PC-3 (cell line): ENCODE measurements around the gene SLC25A21. TPM values are rescaled to one million over a fixed set of nuclear protein-coding genes. Genes with fewer than 3 reads are reported as not detected.
"Not testable (repeated sequence)": the region's sequence is repeated elsewhere in the genome, so short reads cannot be mapped to it uniquely, and the experiment has no call there.

Source experiments
- ATAC-seq: fragments of 200-7000 bp; cut with Tn5 transposase; 2 replicates; pipeline ENCODE4 v1.9.1; 2020; ENCODE audit warnings: mild to moderate bottlenecking, moderate library complexity
- BruUV-seq: library from RNA; stranded (reverse); fragments of 400-500 nt; replicated peaks from 2 replicates; lab custom pipeline; 2021; lab: Mats Ljungman, UMichigan
- CTCF ChIA-PET: fragments of 300-600 bp; sonication (Branson Sonifier 250); formaldehyde crosslinking; loops from one replicate; lab custom pipeline; 2022; ENCODE audit warnings: antibody characterized with exemption; lab: Charles Lee
- POLR2A ChIA-PET: fragments of 300-600 bp; sonication (Branson Sonifier 250); formaldehyde crosslinking; loops from one replicate; lab custom pipeline; 2022; ENCODE audit warnings: antibody characterized with exemption; ENCODE audit not compliant: unreplicated experiment; lab: Charles Lee
- DNase-seq: peaks from one replicate; pipeline ENCODE4 v3.0.0-alpha.2; 2015
- H2AFZ ChIP-seq: fragments of 300-600 bp; sonication (generic); 2 replicates; pipeline ENCODE4 v1.6.0; 2016; ENCODE audit warnings: antibody characterized with exemption, low read length
- H3F3A ChIP-seq: fragments of 300-600 bp; sonication (generic); one replicate; pipeline ENCODE4 v1.6.0; 2017; ENCODE audit warnings: antibody characterized with exemption, low read length, control low read depth, mild to moderate bottlenecking; ENCODE audit not compliant: unreplicated experiment
- H3K27ac ChIP-seq: fragments of 300-600 bp; sonication (generic); 2 replicates; pipeline ENCODE4 v1.5.1; 2016; ENCODE audit warnings: mild to moderate bottlenecking, low read length
- H3K27me3 ChIP-seq: fragments of 300-600 bp; sonication (generic); 2 replicates; pipeline ENCODE4 v1.6.1; 2016; ENCODE audit warnings: low read length, mixed read lengths
- H3K36me3 ChIP-seq: fragments of 300-600 bp; sonication (generic); 2 replicates; pipeline ENCODE4 v1.6.1; 2016; ENCODE audit warnings: low read depth, mixed run types, low read length, mixed read lengths
- H3K4me1 ChIP-seq: fragments of 300-600 bp; sonication (generic); 2 replicates; pipeline ENCODE4 v1.5.1; 2016; ENCODE audit warnings: low read length; ENCODE audit not compliant: insufficient read depth
- H3K4me2 ChIP-seq: fragments of 300-600 bp; sonication (generic); 2 replicates; pipeline ENCODE4 v1.6.0; 2016; ENCODE audit warnings: low read length
- H3K4me3 ChIP-seq: fragments of 300-600 bp; sonication (generic); 2 replicates; pipeline ENCODE4 v1.5.1; 2016; ENCODE audit warnings: mild to moderate bottlenecking, low read length, mixed read lengths
- H3K79me2 ChIP-seq: fragments of 300-600 bp; sonication (generic); 2 replicates; pipeline ENCODE4 v1.6.1; 2017; ENCODE audit warnings: low read length, mixed read lengths
- H3K9ac ChIP-seq: fragments of 300-600 bp; sonication (generic); 2 replicates; pipeline ENCODE4 v1.6.0; 2016; ENCODE audit warnings: mild to moderate bottlenecking, low read length
- H3K9me2 ChIP-seq: fragments of 300-600 bp; sonication (generic); replicated peaks from 2 replicates; pipeline ENCODE4 v1.6.1; 2016; ENCODE audit warnings: mixed run types, low read length, mixed read lengths
- H3K9me3 ChIP-seq: fragments of 300-600 bp; sonication (generic); 2 replicates; pipeline ENCODE4 v1.6.1; 2016; ENCODE audit warnings: low read length, mixed read lengths
- H4K20me1 ChIP-seq: fragments of 300-600 bp; sonication (generic); 2 replicates; pipeline ENCODE4 v1.6.1; 2016; ENCODE audit warnings: low read length, mixed read lengths
- CTCF ChIP-seq: fragments of 300-600 bp; sonication (generic); conservative IDR thresholded peaks from 2 replicates; pipeline ENCODE4 v1.5.1; 2017; ENCODE audit warnings: antibody characterized with exemption, low read depth, mild to moderate bottlenecking, low read length
- EZH2 ChIP-seq: fragments of 300-600 bp; sonication (generic); IDR thresholded peaks from one replicate; pipeline ENCODE4 v1.6.1; 2017; ENCODE audit warnings: antibody characterized with exemption, mild to moderate bottlenecking, low read length; ENCODE audit not compliant: unreplicated experiment
- EZH2phosphoT487 ChIP-seq: fragments of 300-600 bp; sonication (generic); IDR thresholded peaks from 2 replicates; pipeline ENCODE4 v1.6.1; 2018; ENCODE audit warnings: mild to moderate bottlenecking, antibody characterized with exemption, low read length, borderline replicate concordance
- intact Hi-C: fragments of 100-400 bp; cut with micrococcal nuclease; formaldehyde crosslinking; loops from 2 replicates; pipeline ENCODE4 v1.9.0; 2023
- total RNA-seq: library from RNA; depleted of rRNA; stranded (reverse); fragments of >200 nt; gene quantifications from 2 replicates; pipeline ENCODE4 v1.2.3, GENCODE V29; 2014

The SLC25A21 gene
- total RNA-seq, 1 experiment from 2014 or later, result 0.87 TPM

DNA sequence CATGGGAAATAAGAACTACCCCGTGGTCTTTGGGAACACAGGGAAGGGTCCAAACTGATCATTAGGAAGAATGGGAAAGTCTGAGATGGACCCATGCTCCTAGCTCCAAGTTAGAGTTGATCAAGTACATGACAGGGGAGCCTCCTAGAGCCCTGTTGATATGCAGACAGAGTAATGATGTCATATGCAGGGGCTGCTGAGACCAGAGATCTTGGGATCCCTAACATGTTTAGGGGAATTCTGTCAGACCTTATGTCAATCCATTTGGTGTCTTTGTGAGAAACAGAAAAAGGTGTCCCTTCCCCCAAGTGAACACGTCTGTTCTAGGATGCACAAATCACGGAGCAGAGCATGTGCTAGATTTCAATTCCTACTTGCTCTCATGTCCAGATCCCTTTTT lies 6.6 kb downstream of the SLC25A21 start:
- Histone ChIP-seq H3K79me2 (no peaks in the 10 kb centered on the region), H3K27me3 (no peaks in the 10 kb centered on the region), H3K4me3 (no peak overlapping the region), H4K20me1 (no peaks in the 10 kb centered on the region), H3F3A (no peaks in the 10 kb centered on the region), H3K4me2 (no peak overlapping the region), H2AFZ (no peak overlapping the region), H3K9me3 (no peaks in the 10 kb centered on the region), H3K27ac (no peak overlapping the region), H3K9me2 (no peaks in the 10 kb centered on the region), H3K4me1 (no peaks in the 10 kb centered on the region; the same call in 1 of the 2 replicates), H3K36me3 (no peaks in the 10 kb centered on the region), H3K9ac (no peak overlapping the region)
- no TSS peak for BruUV-seq
- DNase-seq, result no peak
- TF ChIP-seq CTCF (no peak), EZH2phosphoT487 (no peak), EZH2 (no peak)
- no peak for ATAC-seq
- intact Hi-C loops, result no loop called here
- POLR2A ChIA-PET, result no interaction called here
- CTCF ChIA-PET, result no interaction called here

GRCh38 chr14:37162307-37162706 lies 10.1 kb downstream of the SLC25A21 start:
- H3K9ac ChIP-seq, H3K4me3 ChIP-seq, BruUV-seq, H3K4me2 ChIP-seq, H3K27me3 ChIP-seq, H3F3A ChIP-seq, DNase-seq, ATAC-seq, H3K9me3 ChIP-seq, H3K4me1 ChIP-seq, H4K20me1 ChIP-seq, POLR2A ChIA-PET, H3K36me3 ChIP-seq, H3K79me2 ChIP-seq, H3K27ac ChIP-seq, H3K9me2 ChIP-seq, CTCF ChIA-PET, H2AFZ ChIP-seq, intact Hi-C loops: not testable (repeated sequence)

DNA sequence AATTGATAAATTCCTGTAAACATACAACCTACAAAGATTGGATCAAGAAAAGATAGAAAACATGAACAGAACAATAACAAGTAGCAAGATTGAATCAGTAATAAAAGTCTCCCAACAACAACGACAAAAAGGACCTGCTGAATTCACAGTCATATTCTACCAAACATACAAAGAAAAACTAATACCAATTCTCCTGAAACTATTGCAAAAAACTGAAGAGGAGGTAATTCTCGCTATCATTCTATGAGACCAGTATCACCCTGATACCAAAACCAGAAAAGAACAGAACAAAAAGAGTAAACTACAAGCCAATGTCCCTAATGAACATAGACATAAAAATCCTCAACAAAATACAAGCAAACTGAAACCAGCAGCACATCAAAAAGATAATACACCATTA lies 14.4 kb downstream of the SLC25A21 start:
- no TSS peak for BruUV-seq
- Histone ChIP-seq H3K27ac (no peak overlapping the region), H3K36me3 (peaks cover 7% of the 10 kb centered on the region; the same call in 1 of the 2 replicates), H4K20me1 (no peaks in the 10 kb centered on the region), H3K9ac (no peak overlapping the region), H3K4me1 (no peaks in the 10 kb centered on the region), H3F3A (no peaks in the 10 kb centered on the region), H3K4me2 (no peak overlapping the region), H2AFZ (no peak overlapping the region), H3K9me2 (no peaks in the 10 kb centered on the region), H3K9me3 (peaks cover 9% of the 10 kb centered on the region; the same call in 1 of the 2 replicates), H3K27me3 (no peaks in the 10 kb centered on the region), H3K4me3 (no peak overlapping the region), H3K79me2 (no peaks in the 10 kb centered on the region)
- ChIA-PET CTCF (no interaction called here), POLR2A (no interaction called here)
- no peak for DNase-seq
- no peak for ATAC-seq
- no peak for TF ChIP-seq EZH2
- TF ChIP-seq CTCF, result no peak
- no peak for TF ChIP-seq EZH2phosphoT487
- intact Hi-C loops, result loop anchor here (10.0 kb wide), 1 partner anchor 1083 kb away; no protein-coding TSS in a partner anchor
